ENCODE results near the gene BTRC.

The BTRC gene

DNA sequence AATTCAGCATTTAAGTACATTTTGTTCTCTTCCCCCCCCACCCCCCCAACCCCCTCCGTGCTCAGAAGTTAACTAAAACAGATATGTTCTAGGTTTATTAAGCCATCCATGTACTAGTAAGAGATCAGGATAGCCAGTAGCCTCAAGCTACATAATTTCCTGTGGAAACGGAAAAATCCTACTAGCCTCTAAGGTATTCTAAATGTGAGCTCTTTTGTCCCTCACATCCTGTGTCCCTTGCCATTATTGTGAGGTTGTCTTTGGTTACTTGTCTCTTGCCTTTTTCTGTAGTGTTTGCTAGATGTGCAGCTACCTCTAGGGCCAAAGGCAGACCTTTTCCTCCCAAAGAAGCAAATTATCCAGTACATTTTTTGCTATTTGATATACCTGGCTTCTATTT is 92.1 kb downstream of the BTRC start:
- no peak for DNase-seq (ENCODE audit: low read depth)

DNA sequence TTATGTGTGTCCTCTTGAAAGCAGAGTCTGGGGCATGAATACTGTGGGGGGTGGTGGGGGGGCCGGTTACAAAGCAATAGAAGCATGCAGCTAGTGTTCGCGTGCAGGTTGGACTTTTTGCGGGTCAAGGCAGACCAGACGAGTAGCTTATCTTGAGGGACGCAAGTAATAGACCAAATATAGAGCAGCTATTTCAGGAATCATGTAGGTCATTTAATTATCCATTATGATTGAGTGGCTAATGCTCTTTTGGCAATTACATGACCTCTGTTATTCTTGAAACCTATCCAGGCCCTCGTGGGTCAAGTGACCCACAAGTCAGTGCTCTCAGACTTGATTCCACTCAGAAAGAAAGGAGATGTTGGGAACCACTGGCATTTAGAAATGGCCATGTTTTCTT is 93.0 kb downstream of the BTRC start:
- no peak for DNase-seq (ENCODE audit: low read depth)

DNA sequence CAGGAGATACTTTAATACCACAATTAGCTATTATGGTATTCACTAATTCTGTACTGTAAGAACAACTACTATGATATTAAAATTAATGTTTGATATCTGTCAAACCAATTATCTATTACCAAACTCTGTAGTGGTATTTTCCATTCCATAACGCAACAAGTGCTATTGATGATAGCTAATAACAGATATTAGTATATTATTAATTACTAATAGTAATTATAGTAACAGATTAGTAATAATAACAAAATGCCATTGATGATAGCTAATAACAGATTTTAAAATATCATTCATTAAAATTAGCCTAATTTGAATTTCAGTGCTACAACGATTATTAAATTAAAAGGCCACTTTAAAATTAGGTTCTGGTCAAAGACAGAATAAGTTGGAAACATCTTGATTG is 93.5 kb downstream of the BTRC start:
- no peak for DNase-seq (ENCODE audit: low read depth)

DNA sequence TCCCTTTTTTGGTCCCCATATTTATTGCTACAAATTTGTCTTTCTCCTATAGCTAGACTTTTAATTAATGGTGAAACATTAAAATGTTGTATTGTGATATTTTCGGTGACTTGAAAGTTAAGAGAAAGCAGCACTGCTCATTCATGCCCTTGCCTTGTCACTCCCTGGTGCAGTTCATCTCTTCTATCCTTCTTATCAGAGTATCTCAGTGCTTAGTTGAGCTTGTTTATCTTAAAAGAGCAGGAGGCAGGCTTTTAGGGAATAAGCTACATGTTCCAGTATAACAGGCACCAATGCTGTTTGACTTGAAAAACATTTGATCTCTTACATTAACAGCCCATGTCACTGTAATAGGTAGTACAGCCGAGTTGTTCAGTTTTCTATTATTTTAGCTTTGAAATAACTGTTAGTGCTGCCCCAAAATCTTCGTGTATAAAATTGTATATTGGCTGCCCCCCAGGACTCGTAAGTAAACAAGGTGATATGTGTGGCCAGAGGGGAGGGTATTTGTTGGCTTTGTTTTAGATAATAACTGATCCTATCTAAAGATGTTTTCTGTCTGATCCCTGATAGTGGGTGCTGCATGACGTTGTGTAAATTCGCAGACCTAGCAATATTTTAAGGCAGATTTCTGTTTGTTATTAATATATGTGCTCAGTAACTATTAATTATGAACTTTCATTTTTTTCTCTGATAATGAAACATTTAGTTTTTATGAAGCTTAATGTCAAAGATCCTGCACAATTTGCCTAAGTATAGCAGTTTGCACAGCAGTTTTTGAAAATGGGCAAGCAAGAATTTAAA is 96.5 kb downstream of the BTRC start:
- no peak for DNase-seq (ENCODE audit: low read depth)

DNA sequence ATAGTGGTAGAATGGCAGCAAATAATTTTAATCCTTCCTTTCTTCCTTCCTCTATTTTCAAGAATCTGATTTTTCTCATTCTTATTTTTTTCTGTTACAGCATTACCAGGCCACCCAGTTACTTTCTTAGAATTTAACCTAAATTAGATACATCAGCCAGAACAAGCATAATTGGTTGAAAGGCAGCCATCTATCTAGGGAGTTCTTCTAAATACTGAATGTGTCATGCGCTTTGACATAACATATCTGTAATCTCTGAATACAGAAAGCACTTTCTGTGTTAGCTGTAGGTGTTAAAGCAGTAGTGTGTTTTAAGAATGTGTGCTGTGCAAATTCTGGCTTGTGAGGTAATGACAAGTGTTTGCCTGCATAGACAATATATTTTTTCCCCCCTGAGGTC is 97.3 kb downstream of the BTRC start:
- no peak for DNase-seq (ENCODE audit: low read depth)

DNA sequence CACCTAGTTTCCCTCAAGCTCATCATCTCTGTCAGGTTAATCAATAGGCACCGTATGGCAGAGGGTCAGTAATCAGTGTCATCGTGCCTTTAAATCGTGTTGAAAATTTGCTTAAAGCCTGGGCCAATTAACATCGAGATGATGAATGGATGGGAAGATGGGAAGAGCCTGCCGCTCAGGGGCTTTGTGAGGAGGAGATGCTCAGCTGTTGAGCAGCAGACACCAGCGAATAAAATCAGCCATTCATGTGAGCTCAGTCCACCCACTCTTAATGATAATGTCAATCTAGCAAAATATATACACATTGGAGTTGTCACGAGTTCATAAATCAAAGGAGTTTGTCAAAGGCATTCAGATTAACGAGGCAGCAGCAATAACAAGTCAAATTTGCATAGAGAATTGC is 97.7 kb downstream of the BTRC start:
- no peak for DNase-seq (ENCODE audit: low read depth)

DNA sequence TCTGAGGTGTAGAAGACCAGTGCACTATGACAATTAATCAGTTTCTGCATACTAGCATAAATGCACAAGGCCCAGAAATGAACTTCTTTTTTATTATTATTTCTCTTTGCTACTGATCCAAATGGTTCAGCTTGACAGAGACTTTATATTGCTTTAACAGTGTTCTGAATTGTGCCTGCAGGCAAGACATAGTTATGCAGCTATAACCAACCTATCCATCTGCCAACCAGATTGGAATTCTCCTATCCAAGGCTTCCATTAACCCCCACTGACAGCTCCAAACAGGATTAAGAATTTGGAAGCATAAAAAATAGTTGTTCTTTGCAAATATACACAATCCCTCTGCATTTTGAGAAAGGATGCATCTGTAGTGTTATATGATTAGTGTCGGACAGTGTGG is 98.2 kb downstream of the BTRC start:
- DNase-seq (ENCODE audit: low read depth) = no peak

DNA sequence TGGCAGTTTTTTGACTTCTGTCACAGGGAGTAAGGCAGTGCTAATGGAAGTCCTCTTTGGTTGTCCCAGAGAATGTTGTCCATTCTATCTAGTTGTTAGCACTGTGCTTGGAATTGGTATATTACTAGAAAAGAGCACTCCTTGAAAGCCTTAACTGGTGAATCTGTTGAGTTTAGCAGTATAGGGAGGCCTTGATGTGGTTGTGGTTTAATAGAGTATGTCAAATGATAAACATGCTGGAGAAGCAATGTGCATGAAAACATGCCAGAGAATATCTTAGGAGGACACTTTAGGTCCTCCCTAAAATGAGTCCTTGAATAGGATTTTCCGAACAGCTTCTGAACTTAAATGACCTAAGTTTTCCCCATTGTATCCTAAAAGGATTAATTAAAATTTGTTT is 98.6 kb downstream of the BTRC start:
- no peak for DNase-seq (ENCODE audit: low read depth)

DNA sequence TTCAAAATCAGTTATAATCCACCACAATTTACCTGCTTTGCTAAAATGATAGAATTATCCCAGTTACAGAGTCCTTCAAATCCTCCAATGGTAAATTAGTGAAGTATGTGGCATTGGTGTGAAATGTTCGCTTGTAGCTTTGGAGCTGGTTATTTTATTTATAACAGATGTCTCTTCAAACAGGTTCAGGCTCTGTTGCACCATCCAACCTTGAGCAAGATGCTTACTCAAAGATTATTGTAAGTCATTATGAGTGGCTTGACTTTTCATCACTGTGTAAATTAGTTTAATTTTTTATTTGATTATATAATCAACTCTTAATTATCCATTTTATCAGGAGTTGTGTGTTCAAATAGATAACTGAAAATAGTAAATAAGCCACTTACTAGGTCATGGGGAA is 99.4 kb downstream of the BTRC start:
- no peak for DNase-seq (ENCODE audit: low read depth)

DNA sequence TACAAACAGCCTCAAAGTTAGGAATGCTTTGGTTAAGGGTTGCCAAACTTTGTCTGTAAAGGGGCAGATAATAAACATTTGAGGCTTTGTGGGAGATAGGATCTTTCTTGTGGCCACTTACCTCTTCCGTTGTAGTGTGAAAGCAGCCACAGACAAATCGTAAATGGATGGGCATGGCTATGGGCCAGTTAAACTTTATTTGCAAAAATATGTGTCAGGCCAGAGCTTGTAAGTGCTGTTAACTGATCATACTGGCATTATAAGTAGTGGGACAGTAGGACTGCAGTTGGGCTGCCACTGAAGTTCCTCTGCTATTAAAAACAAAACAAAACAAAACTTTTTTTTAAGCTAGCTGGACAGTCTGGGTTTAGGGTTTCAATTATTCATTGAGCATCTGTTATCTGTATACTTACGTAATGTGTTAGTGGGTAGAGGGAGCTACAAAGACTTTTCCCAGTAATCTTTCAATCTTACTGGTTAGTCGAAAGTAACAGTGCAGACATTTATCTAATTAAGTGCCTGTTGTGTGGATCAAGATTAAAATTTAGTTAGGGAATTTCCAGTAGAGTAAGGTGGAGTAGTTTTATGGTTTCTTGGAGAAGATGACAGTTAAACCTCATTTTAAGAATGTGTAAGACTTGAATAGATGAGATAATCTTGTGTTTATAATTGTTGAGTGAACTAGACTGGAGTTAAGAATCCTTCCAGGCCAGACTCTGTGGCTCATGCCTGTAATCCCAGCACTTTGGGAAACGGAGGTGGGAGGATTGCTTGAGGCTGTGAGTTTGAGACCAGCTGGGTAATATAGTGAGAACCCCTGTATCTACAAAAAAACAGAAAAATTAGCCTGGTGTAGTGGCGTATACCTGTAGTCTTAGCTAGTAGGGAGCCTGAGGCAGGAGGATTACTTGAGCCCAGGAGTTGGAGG is 100.1 kb downstream of the BTRC start:
- no peak for DNase-seq (ENCODE audit: low read depth)

DNA sequence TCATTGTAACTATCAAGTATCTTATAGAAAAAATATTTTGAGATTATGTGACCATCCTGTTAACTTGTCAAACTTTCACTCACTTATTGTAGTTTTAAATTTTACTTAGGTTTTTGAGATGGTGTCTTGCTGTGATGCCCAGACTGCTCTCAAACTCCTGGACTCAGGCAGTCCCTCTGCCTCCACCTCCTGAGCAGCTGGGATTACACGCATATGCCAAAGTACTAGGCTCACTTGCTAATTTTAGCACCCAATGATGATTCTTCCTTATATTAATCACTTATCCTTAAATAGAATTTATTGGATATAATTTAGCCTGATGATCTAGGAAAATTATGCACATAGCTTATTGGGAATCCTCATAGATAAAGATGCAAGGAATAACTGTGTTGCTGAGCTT is 104.9 kb downstream of the BTRC start:
- no peak for DNase-seq (ENCODE audit: low read depth)

DNA sequence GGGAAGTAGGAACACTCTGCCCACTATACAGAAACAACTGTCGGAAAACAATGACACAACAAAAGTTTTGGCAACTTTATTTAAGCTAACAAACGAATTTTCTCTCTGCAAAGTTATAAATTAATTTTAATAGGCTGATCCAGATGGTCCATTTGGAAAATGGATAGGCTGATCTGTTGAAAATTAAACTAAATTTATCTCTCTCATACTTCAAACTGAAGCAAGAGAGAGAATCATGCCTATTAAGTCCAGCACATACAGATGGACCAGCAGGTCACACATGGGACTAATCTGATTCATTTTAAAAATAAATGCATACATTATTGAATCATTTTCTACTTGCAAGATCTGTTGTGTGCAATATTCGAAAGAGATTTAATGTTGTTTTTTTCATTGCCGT is 110.1 kb downstream of the BTRC start:
- no peak for DNase-seq (ENCODE audit: low read depth)

DNA sequence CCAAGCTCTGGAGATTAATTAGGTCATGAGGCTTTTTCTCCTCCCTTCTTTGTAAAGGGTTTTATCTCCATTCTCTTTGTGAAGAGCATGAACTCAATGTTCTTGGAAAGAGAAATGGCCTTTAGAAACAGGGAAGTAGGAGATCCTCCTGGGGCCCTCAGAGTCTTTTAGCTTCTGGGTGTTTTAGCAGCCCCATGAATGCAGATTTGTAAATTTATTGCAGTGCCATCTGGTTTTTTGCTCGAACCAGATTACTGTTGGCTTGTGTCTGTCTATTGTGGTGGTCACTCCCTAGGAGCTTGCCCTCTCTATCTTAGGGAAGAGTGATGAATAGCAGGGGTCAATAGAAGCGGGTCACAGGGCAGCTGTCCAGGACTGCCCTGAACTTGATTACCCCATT is 110.6 kb downstream of the BTRC start:
- DNase-seq (ENCODE audit: low read depth) = no peak

DNA sequence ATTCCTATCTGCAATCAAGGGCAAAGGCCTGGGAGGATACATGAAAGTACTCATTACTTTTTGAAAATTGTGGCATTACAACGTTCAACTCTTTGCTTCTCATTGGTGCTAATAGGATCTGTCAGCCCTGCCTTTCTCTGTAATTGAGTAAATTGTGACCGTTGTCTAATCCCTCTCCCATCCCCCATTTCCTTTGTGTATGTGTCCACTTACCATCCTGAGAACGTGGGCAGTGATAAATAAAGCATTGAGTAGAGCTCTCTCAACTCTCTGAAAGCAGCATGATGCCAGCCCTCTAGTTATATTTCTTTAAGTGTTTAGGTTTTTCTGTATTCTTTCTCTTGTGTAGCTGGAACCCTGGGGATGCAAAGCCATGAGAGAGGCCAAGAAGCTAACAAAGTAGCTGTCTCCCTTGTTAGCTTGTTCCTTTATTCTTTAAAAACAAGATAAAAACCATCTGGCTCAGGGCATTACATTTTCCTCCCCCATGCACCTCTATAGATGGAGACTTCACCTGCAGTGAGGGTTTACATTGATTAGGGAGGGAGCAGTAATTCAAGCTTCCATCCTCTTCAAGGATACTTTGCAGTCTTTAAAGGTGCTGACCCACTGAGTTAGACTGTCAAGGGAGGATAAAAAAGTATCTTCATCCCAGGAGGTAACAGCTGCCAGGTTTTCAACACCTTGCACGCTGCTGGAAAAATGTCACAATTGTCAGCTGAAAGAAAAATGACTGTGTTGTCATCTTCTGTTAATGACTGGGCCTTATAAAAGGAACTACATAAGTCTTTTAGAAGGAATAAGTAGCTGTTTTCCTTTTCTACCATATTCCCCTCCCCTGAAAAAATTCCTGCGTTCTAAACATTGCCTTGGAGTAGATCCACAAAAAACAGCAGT is 112.3 kb downstream of the BTRC start:
- no peak for DNase-seq (ENCODE audit: low read depth)

DNA sequence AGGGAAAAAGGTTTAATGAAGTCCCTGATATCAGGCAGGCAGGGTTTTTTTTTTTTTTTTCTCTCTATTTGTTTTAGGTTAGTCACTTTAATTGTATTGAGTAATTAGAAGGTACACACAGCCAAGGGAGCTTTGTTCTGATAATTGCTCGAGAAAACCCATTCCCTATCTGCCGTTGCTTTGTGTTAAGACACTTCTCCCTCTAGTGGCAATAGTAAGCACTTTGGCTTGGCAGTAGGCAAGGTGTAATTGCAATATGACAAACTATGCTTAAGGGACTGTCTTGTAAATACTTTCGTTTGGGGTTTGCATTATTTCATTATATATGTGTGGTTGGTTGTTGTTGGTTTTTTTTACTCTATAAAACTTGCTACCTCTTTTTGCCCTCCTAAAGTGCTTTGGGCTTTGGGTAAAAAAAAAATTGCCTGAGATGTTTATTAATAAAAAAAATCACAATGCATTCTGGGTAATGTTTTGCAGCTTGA is 113.4 kb downstream of the BTRC start:
- DNase-seq (ENCODE audit: low read depth) = peak; percentile 51

DNA sequence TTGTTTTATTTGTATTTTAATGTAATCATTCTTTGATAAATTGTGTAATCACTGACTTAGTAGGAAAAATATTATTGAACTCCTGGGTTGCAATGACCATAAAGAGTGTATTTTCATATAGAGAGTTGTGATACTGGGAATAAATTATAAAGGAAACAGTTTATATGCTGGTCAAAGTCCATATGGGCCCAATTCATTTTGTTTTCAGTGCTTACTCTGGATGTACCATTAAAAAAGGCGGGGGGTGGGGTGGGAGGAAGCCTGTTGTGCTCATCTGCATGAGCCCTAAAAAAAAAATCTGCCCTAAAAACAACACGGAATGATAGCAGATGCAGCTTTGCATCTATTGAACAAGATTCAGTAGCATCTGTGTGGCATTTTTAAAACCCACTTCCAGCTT is 114.2 kb downstream of the BTRC start:
- no peak for DNase-seq (ENCODE audit: low read depth)

DNA sequence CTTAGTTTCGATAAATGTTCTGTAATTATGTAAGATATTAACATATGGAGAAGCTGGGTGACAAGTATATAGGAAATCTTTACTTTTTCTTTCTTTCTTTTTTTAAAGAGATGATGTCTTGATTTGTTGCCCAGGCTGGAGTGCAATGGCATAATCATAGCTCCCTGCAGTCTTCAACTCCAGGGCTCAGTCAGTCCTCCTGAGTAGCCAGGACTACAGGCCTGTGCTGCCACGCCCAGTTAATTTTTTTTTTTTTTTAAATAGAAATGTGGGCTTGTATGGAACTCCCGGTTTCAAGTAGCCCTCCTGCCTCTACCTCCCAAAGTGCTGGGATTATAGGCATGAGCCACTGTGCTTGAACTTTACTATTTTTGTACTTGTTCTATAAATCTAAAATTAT is 122.4 kb downstream of the BTRC start:
- no peak for DNase-seq (ENCODE audit: low read depth)

DNA sequence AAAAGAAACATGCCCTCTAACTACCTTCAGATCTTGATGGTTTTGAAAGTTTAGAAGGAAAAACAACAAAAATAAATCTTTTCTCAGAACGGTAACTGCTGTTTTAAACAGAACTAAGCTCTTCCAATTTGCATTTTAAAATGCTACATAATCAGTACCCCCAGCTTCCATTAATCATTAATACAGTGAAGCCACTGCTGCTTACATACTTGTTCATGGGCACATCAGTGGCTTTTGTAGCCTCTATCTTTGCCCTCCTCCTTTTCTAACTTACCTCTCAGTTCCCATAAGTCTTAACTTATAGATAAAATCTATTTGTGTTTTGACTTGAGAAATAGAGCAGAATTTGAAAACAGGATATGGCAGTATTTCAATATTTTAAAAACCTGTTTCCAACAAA is 125.0 kb downstream of the BTRC start:
- DNase-seq (ENCODE audit: low read depth) = no peak

DNA sequence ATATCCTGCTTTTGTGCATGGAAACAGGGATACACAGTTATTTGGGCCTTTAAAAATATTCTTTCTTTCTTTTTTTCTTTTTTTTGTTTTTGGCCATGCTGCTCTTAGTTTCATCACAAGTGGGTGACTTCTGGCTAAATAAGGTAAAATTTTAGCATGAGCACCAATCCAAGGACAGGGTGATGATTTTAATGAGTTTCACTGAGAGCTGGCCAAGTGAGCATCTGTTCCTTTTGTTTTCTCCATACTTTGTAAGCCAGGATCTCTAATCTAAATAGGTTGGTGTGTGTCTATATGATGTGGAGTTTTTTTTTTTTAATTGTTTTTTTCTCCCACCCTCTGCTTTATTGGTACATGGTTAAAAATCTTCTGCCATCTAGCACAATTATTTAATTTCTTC is 127.3 kb downstream of the BTRC start:
- no peak for DNase-seq (ENCODE audit: low read depth)

DNA sequence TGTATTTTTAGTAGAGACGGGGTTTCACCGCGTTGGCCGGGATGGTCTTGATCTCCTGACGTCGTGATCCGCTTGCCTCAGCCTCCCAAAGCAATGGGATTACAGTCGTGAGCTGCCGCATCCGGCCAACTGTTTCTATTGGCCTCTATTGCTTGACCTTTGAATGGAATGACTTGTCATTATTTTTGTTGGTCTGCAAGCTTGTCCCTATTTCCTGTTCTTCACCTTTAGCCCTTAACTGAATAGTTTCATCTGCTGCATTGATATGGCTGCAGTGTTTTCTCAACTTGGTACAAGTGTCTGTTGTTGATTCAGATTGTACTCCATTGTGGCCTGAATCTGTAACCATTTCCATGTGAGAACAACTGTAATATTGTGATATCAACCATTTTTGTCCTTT is 128.6 kb downstream of the BTRC start:
- no peak for DNase-seq (ENCODE audit: low read depth)

DNA sequence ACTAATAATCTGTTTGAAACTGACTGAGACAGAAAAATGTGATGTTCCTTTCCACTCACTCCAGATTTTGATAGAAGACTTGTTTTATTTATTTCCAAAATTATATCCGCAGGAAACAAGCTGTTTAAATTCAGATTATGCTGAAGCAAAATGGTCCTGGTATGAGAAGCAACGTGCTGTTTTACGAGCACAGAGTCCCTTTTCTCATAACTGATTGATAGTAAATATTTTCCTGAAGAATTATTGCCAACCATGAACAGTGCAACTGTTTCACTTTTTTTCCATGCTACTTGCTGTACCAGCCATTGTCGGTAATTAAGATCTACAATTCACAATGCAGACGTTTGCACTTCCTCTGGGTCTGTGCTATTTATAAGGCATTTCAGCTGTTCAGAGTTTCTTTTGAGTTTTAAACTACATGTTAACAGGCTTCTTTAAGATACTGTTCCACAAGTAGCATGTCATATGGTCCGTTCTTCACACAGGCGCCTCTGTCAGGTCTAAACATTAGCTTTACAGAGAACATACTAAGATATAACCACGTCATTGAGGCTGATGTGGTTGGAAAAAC is 130.3 kb downstream of the BTRC start:
- DNase-seq (ENCODE audit: low read depth) = no peak

DNA sequence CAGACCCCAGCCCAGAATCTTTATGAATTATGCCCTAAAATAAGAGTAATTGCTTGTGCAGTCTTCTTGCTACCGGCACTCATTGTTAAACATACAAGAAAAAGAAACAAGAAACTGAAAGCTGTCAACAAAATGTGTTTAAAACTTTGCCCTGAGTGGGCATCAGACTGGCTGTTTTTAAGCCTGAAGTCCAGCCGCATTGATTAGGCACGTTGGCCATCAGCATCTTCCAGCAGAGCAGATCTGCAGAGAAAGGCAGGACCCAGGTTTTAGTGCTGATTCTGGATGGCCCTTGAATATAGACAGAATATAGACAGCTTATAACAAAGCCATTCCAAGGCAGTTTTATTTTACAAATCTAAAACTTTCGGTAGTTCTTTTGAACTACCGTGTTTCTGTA is 131.2 kb downstream of the BTRC start:
- DNase-seq (ENCODE audit: low read depth) = no peak
